ENCODE measurements around the gene POLR2L.

The POLR2L gene

GRCh38 chr11:842370-843002 is at the start of gene POLR2L, which contains the start of gene TSPAN4:
TSS of gene POLR2L (minus strand) at chr11:842529. CDS start at chr11:842508, 21 bp downstream.
TSS of gene TSPAN4 (plus strand) at chr11:842852. CDS start at chr11:850305, 7,453 bp downstream.
- peak; percentile 83 to 88 for DNase-seq

- no peak for DNase-seq
Observed at GRCh38 chr11:890794-891540, 48.6 kb upstream of the POLR2L start.

- DNase-seq, result no peak
Observed at GRCh38 chr11:889687-890475, 47.6 kb upstream of the POLR2L start.

GRCh38 chr11:889257-889656 is 46.9 kb upstream of the POLR2L start:
- no peak for DNase-seq

GRCh38 chr11:888310-889212 is 46.2 kb upstream of the POLR2L start:
- DNase-seq, result no peak

- DNase-seq, result no peak
Observed at GRCh38 chr11:887589-887988, 45.3 kb upstream of the POLR2L start.

GRCh38 chr11:886568-886967 is 44.2 kb upstream of the POLR2L start:
- no peak for DNase-seq

GRCh38 chr11:884578-885070 is 42.3 kb upstream of the POLR2L start:
- no peak for DNase-seq

- no peak for DNase-seq
Observed at GRCh38 chr11:883527-883926, 41.2 kb upstream of the POLR2L start.

GRCh38 chr11:882596-882995 is 40.3 kb upstream of the POLR2L start:
- no peak for DNase-seq

GRCh38 chr11:880447-880846 is 38.1 kb upstream of the POLR2L start:
- no peak for DNase-seq

GRCh38 chr11:877565-877964 is 35.2 kb upstream of the POLR2L start:
- peak in 1 of 2 donors; percentile 16 for DNase-seq

GRCh38 chr11:876545-876944 is 34.2 kb upstream of the POLR2L start:
- no peak for DNase-seq

- no peak for DNase-seq
Observed at GRCh38 chr11:875769-876301, 33.5 kb upstream of the POLR2L start.

- DNase-seq, result no peak
Observed at GRCh38 chr11:875203-875602, 32.9 kb upstream of the POLR2L start.

- DNase-seq, result no peak
Observed at GRCh38 chr11:873706-874105, 31.4 kb upstream of the POLR2L start.

- no peak for DNase-seq
Observed at GRCh38 chr11:872799-873198, 30.5 kb upstream of the POLR2L start.

- DNase-seq, result no peak
Observed at GRCh38 chr11:871472-871871, 29.1 kb upstream of the POLR2L start.

GRCh38 chr11:870418-870817 is 28.1 kb upstream of the POLR2L start:
- no peak for DNase-seq

- no peak for DNase-seq
Observed at GRCh38 chr11:870127-870413, 27.7 kb upstream of the POLR2L start.

GRCh38 chr11:869399-870126 is 27.2 kb upstream of the POLR2L start:
- no peak for DNase-seq

GRCh38 chr11:868802-869201 is 26.5 kb upstream of the POLR2L start:
- DNase-seq, result no peak
